H1 (cell line): ENCODE measurements around the gene HAND1. TPM values are rescaled to one million over a fixed set of nuclear protein-coding genes. Genes with fewer than 3 reads are reported as not detected.

Experiments
- CTCF ChIA-PET: fragments of 300-600 bp; sonication (Branson Sonifier 250); formaldehyde crosslinking; loops from one replicate; lab custom pipeline; 2021; ENCODE audit not compliant: partially characterized antibody; lab: Charles Lee
- POLR2A ChIA-PET: fragments of 300-600 bp; sonication (Branson Sonifier 250); formaldehyde crosslinking; loops from one replicate; lab custom pipeline; 2021; ENCODE audit warnings: inconsistent platforms; ENCODE audit not compliant: partially characterized antibody; lab: Charles Lee
- DNase-seq, 2 experiments: peaks; one replicate each; pipeline versions ENCODE4 v3.0.0 to v3.0.0-alpha.2; 2010 to 2022; ENCODE audit warnings: low spot score in 2 of 2, low read depth in 1 of 2, mixed read lengths in 1 of 2
- FAIRE-seq: peaks from 2 replicates; lab custom pipeline; 2011; peaks lifted over from hg19 to GRCh38; lab: Jason Lieb, UNC
- H2AFZ ChIP-seq: 2 replicates; pipeline ENCODE4 v1.8.1; 2012; ENCODE audit warnings: low read length, inconsistent platforms
- H2AK5ac ChIP-seq: 2 replicates; pipeline ENCODE4 v1.6.1; 2013; ENCODE audit warnings: low read depth, low read length
- H2BK120ac ChIP-seq: replicated peaks from 2 replicates; pipeline ENCODE3; 2013; ENCODE audit warnings: low read depth, low read length, inconsistent platforms
- H2BK12ac ChIP-seq: 2 replicates; pipeline ENCODE4 v1.6.1; 2013; ENCODE audit warnings: low read depth, low read length
- H2BK15ac ChIP-seq: 2 replicates; pipeline ENCODE4 v1.6.1; 2013; ENCODE audit warnings: low read length
- H2BK20ac ChIP-seq: 2 replicates; pipeline ENCODE4 v1.6.1; 2013; ENCODE audit warnings: low read length
- H2BK5ac ChIP-seq: 2 replicates; pipeline ENCODE4 v1.6.1; 2013; ENCODE audit warnings: low read depth, low read length
- H3K14ac ChIP-seq: 2 replicates; pipeline ENCODE4 v1.6.1; 2013; ENCODE audit warnings: inconsistent platforms; ENCODE audit not compliant: insufficient read length
- H3K18ac ChIP-seq: 2 replicates; pipeline ENCODE4 v1.6.1; 2013; ENCODE audit warnings: low read length; ENCODE audit errors: extremely low read depth
- H3K23ac ChIP-seq: 2 replicates; pipeline ENCODE4 v1.6.1; 2013; ENCODE audit warnings: inconsistent platforms; ENCODE audit not compliant: insufficient read length
- H3K23me2 ChIP-seq: 2 replicates; pipeline ENCODE4 v1.6.1; 2013; ENCODE audit warnings: low read depth, low read length
- H3K27ac ChIP-seq: 2 replicates; pipeline ENCODE4 v1.6.1; 2011; ENCODE audit warnings: low read depth, low read length, inconsistent platforms
- H3K27me3 ChIP-seq, 4 experiments: replicated peaks in 1 of 4; 1 replicate in 1 of 4; 2 replicates in 3 of 4; pipeline versions ENCODE4 v1.6.1 to v1.8.1; 2011 to 2013; ENCODE audit warnings: low read length in 3 of 4, mild to moderate bottlenecking in 3 of 4, inconsistent platforms in 2 of 4, mixed read lengths in 2 of 4, moderate library complexity in 1 of 4; ENCODE audit not compliant: control insufficient read depth in 3 of 4, insufficient read depth in 3 of 4; ENCODE audit errors: extremely low read depth in 1 of 4
- H3K36me3 ChIP-seq, 4 experiments: 2 replicates each; pipeline versions ENCODE4 v1.6.1 to v1.8.1; 2011 to 2013; ENCODE audit warnings: mild to moderate bottlenecking in 4 of 4, low read length in 3 of 4, moderate library complexity in 2 of 4, control low read depth in 1 of 4, inconsistent platforms in 1 of 4; ENCODE audit not compliant: insufficient read depth in 4 of 4, control insufficient read depth in 2 of 4
- H3K4ac ChIP-seq: replicated peaks from 2 replicates; pipeline ENCODE3; 2013; ENCODE audit warnings: low read length, low read depth, mixed read lengths, inconsistent platforms; ENCODE audit not compliant: insufficient read length
- H3K4me1 ChIP-seq, 4 experiments: replicated peaks in 1 of 4; 1 replicate in 1 of 4; 2 replicates in 3 of 4; pipeline versions ENCODE4 v1.6.1 to v1.8.1; 2011 to 2013; ENCODE audit warnings: low read length in 3 of 4, inconsistent platforms in 2 of 4, mixed read lengths in 1 of 4; ENCODE audit not compliant: insufficient read depth in 4 of 4, control insufficient read depth in 3 of 4
- H3K4me2 ChIP-seq, 2 experiments: 2 replicates each; pipeline versions ENCODE4 v1.6.1 to v1.8.1; 2011 to 2013; ENCODE audit warnings: low read depth in 2 of 2, low read length in 2 of 2, control low read depth in 1 of 2, inconsistent platforms in 1 of 2, mild to moderate bottlenecking in 1 of 2; ENCODE audit not compliant: insufficient read depth in 1 of 2
- H3K4me3 ChIP-seq, 4 experiments: fragments of 200-600, 300-600 bp in 1 of 4; sonication (generic), shearing (Covaris generic), sonication (Bioruptor Twin) in 1 of 4; 2 replicates each; pipeline versions ENCODE4 v1.5.1 to v1.8.1; 2011 to 2016; ENCODE audit warnings: low read length in 4 of 4, low read depth in 3 of 4, control low read depth in 2 of 4, inconsistent platforms in 2 of 4, mild to moderate bottlenecking in 2 of 4, mixed read lengths in 1 of 4, moderate library complexity in 1 of 4; ENCODE audit not compliant: insufficient read depth in 2 of 4; ENCODE audit errors: extremely low read depth in 1 of 4
- H3K56ac ChIP-seq: replicated peaks from 2 replicates; pipeline ENCODE3; 2013; ENCODE audit warnings: low read depth, mild to moderate bottlenecking, mixed read lengths, low read length, inconsistent platforms; ENCODE audit not compliant: insufficient read length
- H3K79me1 ChIP-seq: 2 replicates; pipeline ENCODE4 v1.6.1; 2013; ENCODE audit warnings: low read depth, low read length, control low read depth
- H3K79me2 ChIP-seq, 2 experiments: 2 replicates each; pipeline versions ENCODE4 v1.6.1 to v1.8.1; 2012 to 2013; ENCODE audit warnings: low read length in 2 of 2, mild to moderate bottlenecking in 2 of 2, inconsistent platforms in 1 of 2; ENCODE audit not compliant: insufficient read depth in 2 of 2, control insufficient read depth in 1 of 2
- H3K9ac ChIP-seq, 4 experiments: replicated peaks in 1 of 4; 1 replicate in 1 of 4; 2 replicates in 3 of 4; pipeline versions ENCODE4 v1.6.1 to v1.8.1; 2011 to 2013; ENCODE audit warnings: low read depth in 3 of 4, low read length in 3 of 4, control low read depth in 2 of 4, mild to moderate bottlenecking in 2 of 4, moderate library complexity in 2 of 4, inconsistent platforms in 1 of 4; ENCODE audit errors: extremely low read depth in 1 of 4
- H3K9me3 ChIP-seq, 2 experiments: 2 replicates each; pipeline versions ENCODE4 v1.6.1 to v1.8.1; 2012 to 2013; ENCODE audit warnings: mild to moderate bottlenecking in 2 of 2, moderate library complexity in 2 of 2, control low read depth in 1 of 2, inconsistent platforms in 1 of 2, low read depth in 1 of 2, low read length in 1 of 2, mixed read lengths in 1 of 2; ENCODE audit not compliant: insufficient read depth in 2 of 2
- H4K20me1 ChIP-seq, 2 experiments: replicated peaks in 1 of 2; 2 replicates each; pipeline versions ENCODE3 to v1.8.1; 2011 to 2013; ENCODE audit warnings: inconsistent platforms in 2 of 2, low read length in 2 of 2, mild to moderate bottlenecking in 1 of 2; ENCODE audit not compliant: insufficient read depth in 2 of 2, control insufficient read depth in 1 of 2
- H4K5ac ChIP-seq: 2 replicates; pipeline ENCODE4 v1.6.1; 2013; ENCODE audit warnings: low read length, low read depth, mixed read lengths, inconsistent platforms; ENCODE audit not compliant: insufficient read length
- H4K8ac ChIP-seq: 2 replicates; pipeline ENCODE4 v1.8.0; 2013; ENCODE audit warnings: mild to moderate bottlenecking, moderate library complexity, low read length, inconsistent platforms; ENCODE audit not compliant: insufficient read depth; ENCODE audit errors: extremely low read depth
- H4K91ac ChIP-seq: replicated peaks from 2 replicates; pipeline ENCODE3; 2013; ENCODE audit warnings: low read length, mixed read lengths, inconsistent platforms; ENCODE audit not compliant: insufficient read length
- CBX8 ChIP-seq: fragments of 300-800, 300-1000 bp; sonication (generic); IDR thresholded peaks from 2 replicates; pipeline ENCODE4 v1.7.1; 2016; ENCODE audit warnings: low read depth, low read length, borderline replicate concordance
- CEBPB ChIP-seq: IDR thresholded peaks from 2 replicates; pipeline ENCODE4 v1.6.1; 2012; ENCODE audit warnings: low read depth, low read length
- CHD2 ChIP-seq: IDR thresholded peaks from 2 replicates; pipeline ENCODE4 v1.6.1; 2012; ENCODE audit warnings: low read length, improper control_type of control experiment
- E2F6 ChIP-seq: IDR thresholded peaks from 2 replicates; pipeline ENCODE4 v1.6.1; 2012; ENCODE audit warnings: inconsistent platforms
- EP300 ChIP-seq, 2 experiments: IDR thresholded peaks; 1 replicate in 1 of 2; 2 replicates in 1 of 2; pipeline ENCODE4 v1.6.1; 2011 to 2012; ENCODE audit warnings: low read depth in 2 of 2, low read length in 2 of 2, mild to moderate bottlenecking in 2 of 2, borderline replicate concordance in 1 of 2, inconsistent platforms in 1 of 2, moderate library complexity in 1 of 2
- GTF2F1 ChIP-seq: IDR thresholded peaks from 2 replicates; pipeline ENCODE4 v1.6.1; 2012; ENCODE audit warnings: low read depth, low read length, improper control_type of control experiment, borderline replicate concordance
- HDAC6 ChIP-seq: IDR thresholded peaks from one replicate; pipeline ENCODE4 v1.7.1; 2012; ENCODE audit warnings: low read depth, mild to moderate bottlenecking, inconsistent platforms, low read length, moderate library complexity
- KDM5A ChIP-seq: fragments of 200-600 bp; IDR thresholded peaks from 2 replicates; pipeline ENCODE4 v1.7.1; 2012; ENCODE audit warnings: mild to moderate bottlenecking, low read length, inconsistent platforms, mixed read lengths
- POU5F1 ChIP-seq: IDR thresholded peaks from 2 replicates; pipeline ENCODE4 v1.6.1; 2011; ENCODE audit warnings: low read depth, mild to moderate bottlenecking, low read length, moderate library complexity
- SIN3A ChIP-seq, 2 experiments: IDR thresholded peaks in 1 of 2; conservative IDR thresholded peaks in 1 of 2; 2 replicates each; pipeline ENCODE4 v1.6.1; 2011 to 2012; ENCODE audit warnings: low read length in 2 of 2, improper control_type of control experiment in 1 of 2, low read depth in 1 of 2, mild to moderate bottlenecking in 1 of 2
- SP1 ChIP-seq: IDR thresholded peaks from 2 replicates; pipeline ENCODE4 v1.6.1; 2011; ENCODE audit warnings: low read depth, low read length
- WGBS, 2 experiments: shearing (Covaris generic) in 1 of 2; methylation state at CpG; one replicate each; pipeline versions ENCODE4 v1.1.6 to v1.1.7; 2013 to 2015; ENCODE audit warnings: low lambda C conversion rate in 2 of 2, mixed read lengths in 2 of 2, inconsistent platforms in 1 of 2, low coverage in 1 of 2, missing lambda C conversion rate in 1 of 2; ENCODE audit not compliant: insufficient replicate concordance in 2 of 2, insufficient coverage in 1 of 2, insufficient read length in 1 of 2; ENCODE audit errors: extremely low coverage in 1 of 2, missing lambda C conversion rate in 1 of 2; 5-methylcytosine and 5-hydroxymethylcytosine counted together
- polyA plus RNA-seq, 7 experiments: library from polyadenylated mRNA; depleted of rRNA in 3 of 7; stranded (reverse) in 5 of 7; unstranded in 2 of 7; fragments of >200 nt in 5 of 7; fragments of 200-250 nt in 2 of 7; gene quantifications; 1 replicate in 5 of 7; 2 replicates in 1 of 7; 4 replicates in 1 of 7; pipeline versions ENCODE4 v1.2.1 to v1.2.3, GENCODE V29; 2011 to 2013; ENCODE audit warnings: missing spikeins in 2 of 7, mixed read lengths in 2 of 7
- total RNA-seq: library from RNA; stranded (reverse); fragmentation: NEBNext Ultra II Directional; extraction: Animal tissue kit (Norgen Biotek cat#: 25700); gene quantifications from 2 replicates; pipeline ENCODE4 v1.2.1, GENCODE V29; 2021

The HAND1 gene
- total and polyA plus RNA-seq, 2 of the 8 experiments (the other 6 are each of a cell fraction or from before 2014, with no cell fraction given), result 0.06 TPM; not detected in 1

GRCh38 chr5:154483654-154484392 is 5.8 kb upstream of the HAND1 start:
- Histone ChIP-seq H2BK120ac (no peak overlapping the region), H3K36me3 (peaks cover 0 to 4% (median 0%) of the 10 kb centered on the region in 4 experiments; a peak in 1 of 8 replicates), H3K56ac (no peak overlapping the region), H3K4me1 (peaks cover 22 to 59% (median 32%) of the 10 kb centered on the region in 4 experiments), H3K27ac (no peak overlapping the region), H3K79me1 (no peaks in the 10 kb centered on the region), H3K4me3 (peak overlapping the region in 2 of 4 experiments; percentile 4 to 34; a peak in 4 of 8 replicates), H3K9me3 (no peaks in the 10 kb centered on the region), H2AFZ (no peak overlapping the region), H2BK5ac (no peak overlapping the region), H3K23ac (no peak overlapping the region), H3K18ac (no peak overlapping the region), H3K4me2 (peak overlapping the region; percentile 58 to 79), H4K91ac (no peak overlapping the region), H2BK12ac (peak overlapping the region; percentile 28; the same call in 1 of the 2 replicates), H4K5ac (no peak overlapping the region), H4K20me1 (peaks cover 8 to 38% of the 10 kb centered on the region in 2 experiments), H3K23me2 (no peaks in the 10 kb centered on the region; the same call in 1 of the 2 replicates), H3K27me3 (peaks cover 80 to 92% (median 89%) of the 10 kb centered on the region in 4 experiments), H3K79me2 (no peaks in the 10 kb centered on the region), H2AK5ac (0 out of 2 replicates have a peak overlapping the region, but pooled peaks have one; percentile 1), H3K4ac (no peak overlapping the region), H2BK15ac (no peak overlapping the region), H2BK20ac (no peak overlapping the region), H3K9ac (no peak overlapping the region), H4K8ac (no peak overlapping the region), H3K14ac (no peak overlapping the region)
- DNase-seq (peak in 1 of 2 experiments; percentile 53), FAIRE-seq (no peak)
- POLR2A ChIA-PET, result interaction anchor here (0.7 to 3.5 kb wide), 4 partner anchors 7 to 374 kb away, joined by 3 to 16 read pairs (median 7); partner anchors contain the start of gene CNOT8
- CTCF ChIA-PET, result interaction anchor here (1.4 to 6.4 kb wide), 6 partner anchors 10 to 127 kb away, joined by 5 to 61 read pairs (median 17); no protein-coding TSS in a partner anchor
- 5% methylated on average over 34 of the region's 34 CpGs; no CpG with 5 or more reads in 1 of the 2 experiments for WGBS, 2 experiments
- TF ChIP-seq E2F6 (no peak), EP300 (IDR thresholded peaks at IDR 0.05; ENCODE audit: borderline replicate concordance in 1 of 2, low read depth in 2 of 2, low read length in 2 of 2) (no peak), KDM5A (no peak), CHD2 (no peak), HDAC6 (no peak), SIN3A (conservative IDR thresholded peaks at IDR 0.05 in 1 of 2, IDR thresholded peaks at IDR 0.05 in 1 of 2; ENCODE audit: low read depth in 1 of 2, low read length in 2 of 2) (no peak), POU5F1 (no peak), CBX8 (peak; percentile 81; the same call in 1 of the 2 replicates), SP1 (0 out of 2 replicates have a peak, but pooled peaks have one; percentile 4), CEBPB (no peak), GTF2F1 (no peak)
